Measurements from ENCODE around the gene SLCO2B1. TPM values are rescaled to one million over a fixed set of nuclear protein-coding genes. Genes with fewer than 3 reads are reported as not detected.

The SLCO2B1 gene
- total RNA-seq, 2 donors from 2014 or later: 1.1 to 1.9 TPM

- H3K36me3 ChIP-seq (ENCODE audit: control insufficient read depth, insufficient read depth, low read length): no peaks in the 10 kb centered on the region
- no peak overlapping the region for H3K4me3 ChIP-seq (ENCODE audit: low read length)
- no peak for TF ChIP-seq CTCF (conservative IDR thresholded peaks at IDR 0.05)
- no peaks in the 10 kb centered on the region for H3K9me3 ChIP-seq (ENCODE audit: control insufficient read depth, low read length)
- H3K27me3 ChIP-seq (ENCODE audit: control insufficient read depth, insufficient read depth, low read length, poor library complexity, severe bottlenecking): no peaks in the 10 kb centered on the region
- no peak overlapping the region for H3K9ac ChIP-seq (ENCODE audit: extremely low read depth, low read length, poor library complexity, severe bottlenecking)
- H3K27ac ChIP-seq (ENCODE audit: low read depth, low read length): no peak overlapping the region
- Mint-ChIP-seq H3K36me3 (ENCODE audit: low read depth) (no peaks in the 10 kb centered on the region), H3K4me3 (no peak overlapping the region), H3K9me3 (no peaks in the 10 kb centered on the region), H3K4me1 (no peaks in the 10 kb centered on the region), H3K27me3 (ENCODE audit: insufficient read depth) (peaks cover 7% of the 10 kb centered on the region), H3K27ac (no peak overlapping the region)
- 92 to 94% methylated on average over 2 to 7 of the region's 7 CpGs for WGBS, 2 experiments (ENCODE audit: insufficient coverage in 1 of 2, insufficient read length in 1 of 2)
- no peaks in the 10 kb centered on the region for H3K4me1 ChIP-seq (ENCODE audit: control insufficient read depth, insufficient read depth, low read length)
- DNase-seq: peak; percentile 45
Observed at GRCh38 chr11:75195167-75195962, 44.5 kb downstream of the SLCO2B1 start.

- H3K27me3 Mint-ChIP-seq (ENCODE audit: insufficient read depth): peaks cover 7% of the 10 kb centered on the region
Observed at GRCh38 chr11:75196426-75196825, 45.5 kb downstream of the SLCO2B1 start.

GRCh38 chr11:75197512-75198277 lies 46.8 kb downstream of the SLCO2B1 start:
- H3K27me3 Mint-ChIP-seq (ENCODE audit: insufficient read depth): peaks cover 7% of the 10 kb centered on the region
- no peaks in the 10 kb centered on the region for H3K9me3 ChIP-seq (ENCODE audit: control insufficient read depth, low read length)
- peaks cover 16% of the 10 kb centered on the region for H3K4me1 Mint-ChIP-seq
- H3K4me3 ChIP-seq (ENCODE audit: low read length): no peak overlapping the region
- WGBS, 2 experiments (ENCODE audit: insufficient coverage in 1 of 2, insufficient read length in 1 of 2): 89 to 100% methylated on average over 1 to 4 of the region's 4 CpGs
- H3K4me3 Mint-ChIP-seq: no peak overlapping the region
- no peak for DNase-seq
- no peak overlapping the region for H3K27ac Mint-ChIP-seq
- no peaks in the 10 kb centered on the region for H3K4me1 ChIP-seq (ENCODE audit: control insufficient read depth, insufficient read depth, low read length)
- no peaks in the 10 kb centered on the region for H3K9me3 Mint-ChIP-seq
- H3K36me3 ChIP-seq (ENCODE audit: control insufficient read depth, insufficient read depth, low read length): no peaks in the 10 kb centered on the region
- no peaks in the 10 kb centered on the region for H3K36me3 Mint-ChIP-seq (ENCODE audit: low read depth)
- no peak overlapping the region for H3K9ac ChIP-seq (ENCODE audit: extremely low read depth, low read length, poor library complexity, severe bottlenecking)
- TF ChIP-seq CTCF (conservative IDR thresholded peaks at IDR 0.05): no peak
- H3K27ac ChIP-seq (ENCODE audit: low read depth, low read length): no peak overlapping the region
- H3K27me3 ChIP-seq (ENCODE audit: control insufficient read depth, insufficient read depth, low read length, poor library complexity, severe bottlenecking): no peaks in the 10 kb centered on the region

More at GRCh38 chr11:75196426-75196825, 45.5 kb downstream of the SLCO2B1 start:
- H3K4me3 Mint-ChIP-seq: no peak overlapping the region
- peak; percentile 39 for DNase-seq
- no peak overlapping the region for H3K27ac Mint-ChIP-seq
- Histone ChIP-seq H3K36me3 (ENCODE audit: control insufficient read depth, insufficient read depth, low read length) (no peaks in the 10 kb centered on the region), H3K4me3 (ENCODE audit: low read length) (no peak overlapping the region), H3K4me1 (ENCODE audit: control insufficient read depth, insufficient read depth, low read length) (no peaks in the 10 kb centered on the region), H3K9ac (ENCODE audit: extremely low read depth, low read length, poor library complexity, severe bottlenecking) (no peak overlapping the region), H3K27ac (ENCODE audit: low read depth, low read length) (no peak overlapping the region), H3K27me3 (ENCODE audit: control insufficient read depth, insufficient read depth, low read length, poor library complexity, severe bottlenecking) (no peaks in the 10 kb centered on the region), H3K9me3 (ENCODE audit: control insufficient read depth, low read length) (no peaks in the 10 kb centered on the region)
- no peaks in the 10 kb centered on the region for H3K9me3 Mint-ChIP-seq
- no peak for TF ChIP-seq CTCF (conservative IDR thresholded peaks at IDR 0.05)
- no peaks in the 10 kb centered on the region for H3K36me3 Mint-ChIP-seq (ENCODE audit: low read depth)
- whole genome bisulfite sequencing, 2 experiments (ENCODE audit: insufficient coverage in 1 of 2, insufficient read length in 1 of 2): 89 to 94% methylated on average over 8 of the region's 8 CpGs
- H3K4me1 Mint-ChIP-seq: peaks cover 6% of the 10 kb centered on the region
